Fibroblast of skin of left biceps (primary cell): Measurements from ENCODE around the gene BFAR.
"Not testable (repeated sequence)": the region's sequence is repeated elsewhere in the genome, so short reads cannot be mapped to it uniquely, and the experiment has no call there.

Experiments used
- DNase-seq, 2 experiments: peaks; one replicate each; pipeline ENCODE4 v3.0.0-alpha.2; 2013; ENCODE audit warnings: low read depth in 2 of 2

The BFAR gene

DNA sequence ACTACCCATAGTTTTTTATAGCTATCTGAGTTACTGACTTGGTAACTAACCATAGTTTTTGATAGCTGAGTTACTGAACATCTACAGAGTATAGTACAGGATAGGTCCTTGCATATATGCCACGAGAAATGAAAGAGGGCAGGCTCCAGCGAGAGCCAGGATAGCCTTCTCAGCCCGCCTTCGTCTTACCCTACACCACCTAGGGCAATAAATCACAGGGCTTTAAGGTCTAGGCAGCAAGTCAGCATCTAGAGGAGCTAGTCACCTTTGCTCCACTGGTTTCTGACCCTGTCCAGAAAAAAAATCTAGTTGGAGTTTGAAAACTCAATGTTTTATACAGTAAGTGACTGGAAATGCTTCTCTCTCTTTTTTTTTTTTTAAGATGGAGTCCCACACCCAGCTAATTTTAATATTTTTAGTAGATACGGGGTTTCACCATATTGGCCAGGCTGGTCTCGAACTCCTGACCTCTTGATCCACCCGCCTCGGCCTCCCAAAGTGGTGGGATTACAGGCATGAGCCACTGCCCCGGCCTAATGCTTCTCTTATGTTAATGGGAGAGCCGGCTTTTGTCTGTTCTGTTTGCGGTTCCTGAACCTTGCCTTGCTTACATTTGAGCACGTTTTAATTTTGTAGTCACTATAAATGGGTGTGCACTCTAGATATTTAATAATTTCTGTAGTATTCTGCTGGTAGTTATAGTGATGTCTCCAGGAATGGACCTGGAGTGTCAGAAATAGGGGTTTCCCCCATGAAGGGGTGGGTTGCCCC, 2.8 kb downstream of the BFAR start:
- DNase-seq = no peak

DNA sequence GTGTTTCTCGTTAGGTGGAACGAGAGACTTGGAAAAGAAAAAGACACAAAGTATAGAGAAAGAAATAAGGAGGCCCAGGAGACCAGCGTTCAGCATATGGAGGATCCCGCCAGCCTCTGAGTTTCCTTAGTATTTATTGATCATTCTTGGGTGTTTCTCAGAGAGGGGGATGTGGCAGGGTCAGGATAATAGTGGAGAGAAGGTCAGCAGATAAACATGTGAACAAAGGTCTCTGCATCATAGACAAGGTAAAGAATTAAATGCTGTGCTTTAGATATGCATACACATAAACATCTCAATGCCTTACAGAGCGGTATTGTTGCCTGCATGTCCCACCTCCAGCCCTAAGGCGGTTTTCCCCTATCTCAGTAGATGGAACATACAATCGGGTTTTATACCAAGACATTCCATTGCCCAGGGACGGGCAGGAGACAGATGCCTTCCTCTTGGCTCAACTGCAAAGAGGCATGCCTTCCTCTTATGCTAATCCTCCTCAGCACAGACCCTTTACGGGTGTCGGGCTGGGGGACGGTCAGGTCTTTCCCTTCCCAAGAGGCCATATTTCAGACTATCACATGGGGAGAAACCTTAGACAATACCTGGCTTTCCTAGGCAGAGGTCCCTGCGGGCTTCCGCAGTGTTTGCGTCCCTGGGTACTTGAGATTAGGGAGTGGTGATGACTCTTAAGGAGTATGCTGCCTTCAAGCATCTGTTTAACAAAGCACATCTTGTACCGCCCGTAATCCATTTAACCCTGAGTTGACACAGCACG, 3.6 kb downstream of the BFAR start:
- DNase-seq = not testable (repeated sequence)

DNA sequence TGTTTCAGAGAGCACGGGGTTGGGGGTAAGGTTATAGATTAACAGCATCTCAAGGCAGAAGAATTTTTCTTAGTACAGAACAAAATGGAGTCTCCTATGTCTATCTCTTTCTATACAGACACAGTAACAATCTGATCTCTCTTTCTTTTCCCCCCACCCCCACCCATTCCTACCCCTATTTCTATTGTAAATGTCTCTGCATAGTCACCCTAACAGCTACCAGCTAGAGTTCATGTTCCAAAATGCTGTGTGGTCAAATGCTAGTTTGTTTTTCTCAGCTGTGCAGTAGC, 4.1 kb downstream of the BFAR start:
- DNase-seq = not testable (repeated sequence)

DNA sequence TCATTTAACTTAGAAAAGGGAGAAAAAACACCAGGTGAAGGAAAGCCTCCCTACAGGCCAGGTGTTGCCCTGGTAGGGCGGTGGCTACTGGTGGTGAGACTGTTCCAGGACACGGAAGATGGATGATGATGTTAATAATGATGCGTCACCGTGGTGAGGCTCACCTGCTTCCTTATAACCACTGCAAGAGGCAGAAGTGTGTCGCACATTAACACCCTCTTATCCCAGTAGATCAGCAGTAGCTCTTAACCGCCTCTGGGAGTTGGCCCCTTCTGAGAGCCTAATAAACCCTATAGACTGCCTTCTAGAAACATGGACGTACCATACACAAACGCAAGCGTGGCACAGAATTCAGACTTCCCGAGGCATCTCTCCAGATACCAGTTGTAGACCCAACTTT, 7.8 kb downstream of the BFAR start:
- no peak for DNase-seq

DNA sequence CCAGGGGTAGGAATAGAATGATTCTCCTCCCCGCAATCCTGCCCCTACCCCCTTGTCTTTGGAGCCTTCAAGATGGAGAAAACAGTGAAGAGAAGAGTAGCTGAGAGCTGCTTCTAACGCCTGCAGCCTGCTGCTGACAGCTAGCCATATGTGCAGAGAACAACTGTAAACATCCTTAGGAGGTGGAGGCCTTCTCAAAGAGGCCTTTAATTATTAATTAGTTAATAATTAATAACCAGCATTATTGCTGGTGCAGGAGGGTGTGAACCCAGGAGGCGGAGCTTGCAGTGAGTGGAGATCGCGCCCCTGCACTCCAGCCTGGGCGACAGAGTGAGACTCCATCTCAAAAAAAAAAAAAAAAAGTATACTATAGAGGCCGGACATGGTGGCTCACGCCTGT, 8.5 kb downstream of the BFAR start:
- DNase-seq = no peak

DNA sequence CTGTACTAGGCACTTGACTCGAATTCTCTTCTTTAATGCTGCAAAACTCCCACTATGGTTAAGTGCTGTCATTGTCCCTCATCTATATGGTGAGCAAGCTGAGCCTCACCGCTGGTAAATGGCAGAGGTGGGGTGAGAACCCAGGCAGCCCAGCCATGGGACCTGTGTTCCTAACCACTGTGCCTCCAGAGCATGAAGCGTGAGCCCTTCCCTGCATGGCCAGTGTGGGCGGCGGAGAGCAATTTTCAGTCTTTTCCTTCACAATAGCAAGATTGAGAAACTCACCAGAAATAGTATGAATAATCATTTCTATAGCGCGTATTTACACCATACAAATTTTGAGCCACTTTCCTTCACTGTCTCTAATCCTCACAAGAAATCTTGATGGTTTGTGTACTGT, 9.2 kb downstream of the BFAR start:
- DNase-seq = no peak

DNA sequence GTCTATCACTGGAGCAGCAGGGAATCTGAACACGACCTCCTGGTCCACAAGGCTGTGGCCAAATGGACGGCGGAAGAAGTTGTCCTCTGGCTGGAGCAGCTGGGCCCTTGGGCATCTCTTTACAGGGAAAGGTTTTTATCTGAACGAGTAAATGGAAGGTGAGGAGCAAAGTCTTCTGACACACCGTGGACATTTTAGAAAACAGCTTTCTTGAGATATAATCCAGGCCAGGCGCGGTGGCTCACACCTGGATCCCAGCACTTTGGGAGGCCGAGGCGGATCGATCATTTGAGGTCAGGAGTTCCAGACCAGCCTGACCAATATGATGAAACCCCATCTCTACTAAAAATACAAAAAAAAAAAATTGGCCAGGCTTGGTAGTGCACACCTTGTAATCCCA, 17.1 kb downstream of the BFAR start:
- no peak for DNase-seq

DNA sequence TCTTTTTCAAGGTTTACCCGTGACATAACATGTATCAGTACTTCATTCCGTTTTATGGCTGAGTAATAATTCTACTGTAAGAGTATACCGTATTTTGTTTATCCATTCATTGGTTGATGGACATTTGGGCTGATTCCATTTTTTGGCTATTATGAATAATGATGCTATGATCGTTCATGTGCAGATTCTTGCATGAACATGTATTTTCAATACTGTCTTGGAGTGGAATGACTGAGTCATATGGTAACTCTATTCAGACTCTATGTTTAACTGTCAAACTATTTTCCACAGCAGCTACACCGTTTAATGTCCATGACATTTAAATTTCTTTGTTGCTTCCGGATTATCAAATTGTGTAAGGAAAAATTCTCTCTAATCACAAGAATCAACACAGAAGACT, 17.9 kb downstream of the BFAR start:
- DNase-seq = no peak

DNA sequence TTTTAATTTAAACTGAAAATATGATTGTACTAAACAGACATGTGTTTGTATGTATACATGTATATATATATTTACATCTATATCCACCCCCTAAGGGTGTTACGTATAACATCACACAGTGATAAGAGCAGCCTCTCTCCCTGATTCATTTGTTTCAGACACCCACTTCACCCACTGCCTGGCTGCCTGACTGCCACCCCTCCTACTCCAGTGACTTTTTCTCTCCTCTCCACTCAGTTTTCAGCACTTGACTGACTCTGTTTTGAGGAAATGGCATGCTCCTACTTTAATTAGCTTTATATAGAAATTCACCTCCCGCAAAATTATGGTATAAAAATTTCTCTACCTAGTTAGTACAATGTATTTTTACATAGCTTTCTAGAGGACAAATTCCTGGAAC, 20.0 kb downstream of the BFAR start:
- no peak for DNase-seq

DNA sequence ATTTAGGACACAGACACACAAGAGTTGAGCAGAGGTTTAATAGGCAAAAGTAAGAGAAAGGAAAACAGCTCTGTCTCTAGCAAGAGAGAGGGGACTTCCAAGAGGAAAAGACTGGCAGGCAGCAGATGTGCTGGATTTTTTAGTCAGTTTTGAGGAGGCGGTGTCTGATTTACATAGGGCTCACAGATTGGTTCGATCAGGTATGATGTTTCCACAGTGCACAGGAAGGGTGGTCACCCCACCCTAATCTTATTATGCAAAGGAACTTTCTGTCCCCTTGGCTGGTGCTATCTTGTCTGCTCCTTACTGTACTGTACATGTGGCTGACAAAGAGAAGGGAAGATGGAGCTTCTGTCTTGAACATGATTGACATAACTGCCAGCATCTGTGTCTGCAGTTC, 25.3 kb downstream of the BFAR start:
- DNase-seq = no peak

DNA sequence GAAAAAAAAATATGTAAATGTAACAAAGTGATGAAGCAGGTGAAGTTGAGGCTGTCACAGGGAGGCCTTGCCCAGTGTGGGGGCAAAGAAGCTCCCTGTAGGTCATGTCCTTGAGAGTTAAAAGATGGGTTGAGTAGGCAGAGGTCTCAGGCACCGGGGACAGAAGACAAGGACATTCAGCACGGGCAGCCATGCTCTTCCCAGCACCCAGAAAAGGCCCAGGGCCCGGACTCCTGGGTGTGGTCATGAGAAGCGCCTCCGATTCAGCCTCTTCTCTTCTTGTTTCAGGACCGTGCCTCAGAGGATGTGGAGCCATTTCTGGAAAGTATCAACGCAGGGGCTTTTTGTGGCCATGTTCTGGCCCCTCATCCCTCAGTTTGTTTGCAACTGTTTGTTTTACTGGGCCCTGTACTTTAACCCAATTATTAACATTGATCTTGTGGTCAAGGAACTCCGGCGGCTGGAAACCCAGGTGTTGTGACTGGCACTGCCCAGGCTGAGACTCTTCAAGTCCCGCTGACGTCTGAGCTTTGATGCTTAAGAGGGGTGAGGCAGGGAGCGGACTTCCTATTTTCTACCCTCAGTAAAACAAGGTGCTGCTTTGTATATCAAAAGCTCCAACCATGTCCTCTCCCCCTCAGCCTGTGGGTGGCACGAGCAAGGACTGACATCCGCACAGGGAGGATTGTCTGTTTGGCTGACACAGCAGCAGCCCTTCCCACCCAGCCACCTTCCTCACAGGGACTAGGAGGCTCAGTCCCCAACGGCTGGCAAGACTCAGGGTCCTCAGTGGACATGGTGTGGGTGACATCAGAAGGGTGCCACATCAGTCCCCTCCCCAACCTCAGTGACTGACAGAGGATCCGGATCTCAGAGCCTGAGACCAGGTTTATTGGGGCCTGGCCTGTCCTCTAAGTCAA, 34.9 kb downstream of the BFAR start:
- no peak for DNase-seq

DNA sequence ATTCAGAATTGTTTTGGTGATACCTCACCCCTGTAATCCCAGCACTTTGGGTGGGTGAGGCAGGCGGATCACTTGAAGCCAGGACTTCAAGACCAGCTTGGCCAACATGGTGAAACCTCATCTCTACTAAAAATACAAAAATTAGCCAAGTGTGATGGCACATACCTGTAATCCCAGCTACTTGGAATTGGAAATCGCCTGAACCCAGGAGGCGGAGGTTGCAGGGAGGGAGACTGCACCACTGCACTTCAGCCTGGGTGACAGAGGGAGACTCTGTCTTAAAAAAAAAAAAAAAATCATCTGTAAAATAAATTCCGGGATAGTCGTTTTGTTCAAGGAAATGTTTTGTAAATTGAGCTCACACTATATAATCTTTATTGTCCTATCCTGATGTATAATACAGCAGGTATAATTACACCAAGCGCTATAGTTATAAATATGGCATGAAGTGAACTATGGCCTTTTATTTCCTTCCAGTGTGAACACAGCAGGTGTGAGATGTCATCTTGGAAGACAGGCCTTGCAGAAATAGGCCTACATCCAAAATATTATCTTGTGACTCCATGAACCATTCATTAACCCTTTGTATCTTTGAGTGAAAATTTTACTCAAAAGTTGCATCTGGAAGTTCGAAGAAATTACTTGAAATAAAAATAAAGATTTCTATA, 35.9 kb downstream of the BFAR start:
- DNase-seq = no peak

DNA sequence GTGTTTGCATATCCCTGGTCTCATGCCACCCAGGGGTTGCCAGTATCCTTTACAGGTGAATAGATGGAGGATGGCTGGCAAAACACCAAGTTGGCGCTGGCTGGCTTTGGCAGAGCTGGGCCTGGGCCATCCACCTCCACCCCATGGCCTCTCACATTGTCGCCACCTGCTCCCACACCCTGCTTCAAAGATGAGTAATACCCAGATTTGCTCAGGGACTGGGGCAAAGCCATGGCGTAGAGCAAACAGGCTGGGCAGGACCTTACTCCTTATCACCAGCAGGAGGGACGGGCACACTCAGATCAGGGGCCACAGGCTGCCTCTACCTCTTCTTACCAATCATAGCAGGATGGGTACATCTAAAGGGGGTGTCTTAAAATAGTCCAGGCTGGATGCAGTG, 37.0 kb downstream of the BFAR start:
- DNase-seq = no peak

DNA sequence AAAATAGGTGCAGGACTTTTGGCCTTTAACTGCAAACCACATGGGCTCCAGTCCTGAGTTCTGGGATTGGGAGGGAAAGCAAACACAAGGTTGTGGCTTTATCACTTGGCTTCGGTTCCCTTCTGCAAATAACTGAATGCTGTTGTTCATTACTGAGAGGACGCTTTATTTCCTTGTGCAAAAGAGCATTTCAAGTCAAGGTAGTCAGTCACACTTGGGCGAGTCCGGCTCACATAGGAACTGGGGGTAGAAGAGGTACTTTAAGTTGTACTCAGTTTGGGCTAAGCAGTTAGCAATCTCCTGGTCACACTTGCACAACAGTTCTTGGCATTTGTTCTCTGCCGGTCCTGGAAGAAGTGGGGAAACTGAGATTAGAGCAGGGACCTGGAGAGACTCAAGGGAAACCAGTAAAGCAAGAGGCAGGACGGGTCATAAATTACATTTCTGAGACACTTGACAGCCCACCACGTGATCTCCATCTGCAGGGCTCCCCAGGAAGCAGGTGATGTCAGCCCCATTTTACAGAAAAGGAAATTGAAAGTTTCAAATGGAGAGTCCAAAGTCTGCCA, 39.7 kb downstream of the BFAR start:
- no peak for DNase-seq

DNA sequence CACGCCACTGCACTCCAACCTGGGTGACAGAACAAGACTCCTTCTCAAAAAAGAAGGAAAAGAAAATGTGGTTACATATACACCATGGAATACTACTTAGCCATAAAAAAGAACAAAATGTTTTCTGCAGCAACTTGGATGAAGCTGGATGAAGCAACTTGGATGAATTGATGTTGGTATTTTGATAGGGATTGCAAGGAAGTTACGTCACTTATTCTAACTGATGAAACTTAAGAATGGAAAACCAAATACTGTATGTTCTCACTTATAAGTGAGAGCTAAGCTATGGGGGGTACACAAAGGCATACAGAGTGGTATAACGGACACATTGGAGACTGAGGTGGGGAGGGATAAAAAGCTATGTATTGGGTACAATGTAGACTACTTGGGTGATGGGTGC, 43.9 kb downstream of the BFAR start:
- no peak for DNase-seq

DNA sequence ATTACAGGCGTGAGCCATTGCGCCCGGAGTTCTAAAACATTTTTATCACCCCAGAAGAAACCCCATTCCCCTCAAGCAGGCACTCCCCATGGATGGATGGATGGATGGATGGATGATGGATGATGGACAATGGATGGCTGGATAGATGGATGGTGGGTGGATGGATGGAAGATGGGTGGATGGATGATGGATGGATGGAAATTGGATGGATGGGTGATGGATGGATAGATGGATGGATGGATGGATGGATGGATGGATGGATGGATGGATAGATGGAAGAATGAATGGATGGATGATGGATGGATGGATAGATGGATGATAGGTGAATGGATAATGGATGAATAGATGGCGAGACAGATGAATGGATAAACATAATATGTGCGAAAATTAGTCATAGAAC, 44.9 kb downstream of the BFAR start:
- DNase-seq = no peak

DNA sequence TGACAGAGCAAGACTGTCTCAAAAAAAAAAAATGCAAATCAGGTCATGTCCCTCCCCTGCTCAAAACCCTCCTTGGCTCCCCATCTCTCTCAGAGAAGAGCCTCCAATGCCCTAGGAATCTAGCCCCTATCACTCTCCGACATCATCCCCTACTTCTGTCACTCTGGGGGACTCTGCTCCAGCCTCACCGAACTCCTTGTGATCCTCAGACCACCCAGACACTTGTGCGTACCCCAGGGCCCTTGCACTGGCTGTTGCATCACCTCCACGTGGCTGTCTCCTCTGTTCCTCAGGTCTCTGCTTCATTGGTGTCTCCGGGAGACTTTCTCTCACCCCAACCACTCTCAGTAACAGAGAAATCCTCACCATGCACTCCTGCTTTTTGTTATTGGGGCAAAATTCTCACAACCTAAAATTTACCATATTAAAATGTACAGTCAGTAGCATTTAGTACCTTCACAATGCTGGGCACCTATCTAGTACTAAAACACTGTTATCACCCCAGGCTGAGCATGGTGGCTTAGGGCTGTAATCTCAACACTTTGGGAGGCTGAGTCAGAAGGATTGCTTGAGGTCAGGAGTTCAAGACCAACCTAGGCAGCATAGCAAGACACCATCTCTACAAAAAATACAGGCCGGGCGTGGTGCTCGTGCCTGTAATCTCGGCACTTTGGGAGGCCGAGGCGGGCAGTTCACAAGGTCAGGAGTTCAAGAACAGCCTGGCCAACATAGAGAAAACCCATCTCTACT, 46.2 kb downstream of the BFAR start:
- no peak for DNase-seq

DNA sequence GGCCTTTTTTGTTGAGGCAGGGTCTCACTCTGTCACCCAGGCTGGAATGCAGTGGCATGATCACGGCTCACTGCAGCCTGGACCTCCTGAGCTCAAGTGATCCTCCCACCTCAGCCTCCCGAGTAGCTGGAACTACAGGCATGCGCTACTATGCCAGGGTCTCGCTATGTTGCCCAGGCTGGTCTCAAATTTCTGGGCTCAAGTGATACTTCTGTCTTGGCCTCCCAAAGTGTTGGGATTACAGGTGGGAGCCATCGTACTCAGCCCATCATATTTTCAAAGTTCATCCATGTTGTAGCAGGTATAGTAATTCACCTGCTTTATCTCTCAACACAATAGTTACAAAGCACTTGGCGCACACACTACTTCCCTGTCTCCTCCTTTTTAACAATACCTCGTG, 47.6 kb downstream of the BFAR start:
- not testable (repeated sequence) for DNase-seq

DNA sequence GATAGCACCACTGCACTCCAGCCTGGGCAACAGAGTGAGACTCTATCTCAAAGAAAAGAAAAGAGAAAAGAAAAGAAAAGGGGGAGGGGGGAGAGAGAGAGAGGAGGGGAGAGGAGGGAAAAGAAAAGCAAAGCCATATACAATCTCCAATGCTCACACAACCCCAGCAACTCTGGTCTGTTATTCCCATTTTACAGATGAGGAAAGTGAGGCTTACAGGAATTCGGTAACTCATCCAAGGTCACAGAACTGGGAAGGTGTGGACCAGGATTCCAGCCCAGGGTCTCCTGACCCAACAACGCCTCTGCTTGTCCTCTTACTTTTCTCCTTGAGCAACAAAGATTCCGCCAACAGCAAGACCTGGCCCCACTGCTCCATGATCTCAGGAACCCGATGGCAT, 48.4 kb downstream of the BFAR start:
- no peak for DNase-seq

DNA sequence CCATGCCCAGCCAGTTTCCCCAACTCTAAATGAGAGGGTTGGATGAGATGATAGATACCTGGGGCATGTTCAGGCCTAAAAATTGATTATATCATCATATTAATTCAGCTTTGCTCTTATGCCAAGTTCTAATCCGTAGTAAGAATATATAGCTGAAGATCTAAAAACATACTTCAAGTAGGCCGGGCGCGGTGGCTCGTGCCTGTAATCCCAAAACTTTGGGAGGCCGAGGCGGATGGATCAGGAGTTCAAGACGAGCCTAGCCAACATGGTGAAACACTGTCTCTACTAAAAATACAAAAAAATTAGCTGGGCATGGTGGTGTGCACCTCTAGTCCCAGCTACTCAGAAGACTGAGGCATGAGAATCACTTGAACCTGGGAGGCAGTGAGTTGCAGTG, 49.4 kb downstream of the BFAR start:
- DNase-seq = no peak
